Colonic mucosa (tissue), 4 donors: ENCODE measurements around the gene TRIM51. TPM values are rescaled to one million over a fixed set of nuclear protein-coding genes. Genes with fewer than 3 reads are reported as not detected.

Experiments used
- DNase-seq: peaks from one replicate; pipeline ENCODE4 v3.0.0-alpha.2; 2020
- H3K27ac ChIP-seq: fragments of 200-600 bp; one replicate; pipeline ENCODE4 v1.8.0; 2021
- H3K27me3 ChIP-seq: fragments of 200-600 bp; one replicate; pipeline ENCODE4 v1.8.0; 2021
- H3K36me3 ChIP-seq: fragments of 200-600 bp; one replicate; pipeline ENCODE4 v1.8.0; 2021
- H3K4me1 ChIP-seq: fragments of 200-600 bp; one replicate; pipeline ENCODE4 v1.8.0; 2021; ENCODE audit warnings: mild to moderate bottlenecking
- H3K4me3 ChIP-seq: fragments of 200-600 bp; one replicate; pipeline ENCODE4 v1.8.0; 2021
- H3K9ac ChIP-seq, 2 donors: one replicate each; pipeline ENCODE4 v1.7.0; 2013; ENCODE audit warnings: control low read depth in 2 of 2, low read depth in 2 of 2, low read length in 2 of 2
- H3K9me3 ChIP-seq: fragments of 200-600 bp; one replicate; pipeline ENCODE4 v1.8.0; 2021
- intact Hi-C: fragments of 100-400 bp; cut with DNase I; formaldehyde crosslinking; loops from one replicate; pipeline ENCODE4 v1.14.1; 2022
- total RNA-seq, 2 donors: library from RNA; stranded (reverse); fragmentation: NEBNext Ultra II Directional in 1 of 2; extraction: Animal tissue kit (Norgen Biotek cat#: 25700) in 1 of 2; gene quantifications; one replicate each; pipeline ENCODE4 v1.2.1, GENCODE V29; 2021
- TF ChIP-seq, protein P1 (sequence below): fragments of 200-600 bp; IDR thresholded peaks from one replicate; pipeline ENCODE4 v1.8.0; 2022; ENCODE audit warnings: antibody characterized with exemption, mild to moderate bottlenecking
- donor health status: healthy.
- donor health status: DM: no; HTN: no; CAD: no.
- donor health status: DM: no; HTN: no; CAD: no.

TRIM51 gene
- total RNA-seq, 2 donors from 2014 or later: not detected

DNA sequence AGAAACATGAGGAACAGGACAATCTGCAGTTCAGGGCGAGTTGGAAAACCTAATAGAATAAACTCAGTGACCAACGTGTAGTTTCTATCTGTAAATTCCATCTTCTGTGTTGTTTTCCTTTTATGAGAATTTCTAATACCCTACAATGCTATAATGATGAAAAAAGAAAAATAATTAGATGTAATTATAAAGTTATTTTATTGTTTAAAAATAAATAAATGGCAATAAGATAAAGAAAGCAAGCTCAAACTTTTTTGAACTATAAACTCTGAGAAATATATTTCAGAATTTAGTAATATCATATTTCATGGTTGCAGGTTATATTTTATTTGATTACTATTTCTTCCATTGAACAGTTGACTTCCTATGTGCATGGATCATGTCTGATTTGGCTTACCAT is 53.2 kb downstream of the TRIM51 start, which contains the start of gene OR5I1:
OR5I1 (minus strand) TSS at position 101 of the 400 bp plus-strand sequence; CDS start at position 101, 0 bp downstream.
- TF ChIP-seq, protein P1, sequence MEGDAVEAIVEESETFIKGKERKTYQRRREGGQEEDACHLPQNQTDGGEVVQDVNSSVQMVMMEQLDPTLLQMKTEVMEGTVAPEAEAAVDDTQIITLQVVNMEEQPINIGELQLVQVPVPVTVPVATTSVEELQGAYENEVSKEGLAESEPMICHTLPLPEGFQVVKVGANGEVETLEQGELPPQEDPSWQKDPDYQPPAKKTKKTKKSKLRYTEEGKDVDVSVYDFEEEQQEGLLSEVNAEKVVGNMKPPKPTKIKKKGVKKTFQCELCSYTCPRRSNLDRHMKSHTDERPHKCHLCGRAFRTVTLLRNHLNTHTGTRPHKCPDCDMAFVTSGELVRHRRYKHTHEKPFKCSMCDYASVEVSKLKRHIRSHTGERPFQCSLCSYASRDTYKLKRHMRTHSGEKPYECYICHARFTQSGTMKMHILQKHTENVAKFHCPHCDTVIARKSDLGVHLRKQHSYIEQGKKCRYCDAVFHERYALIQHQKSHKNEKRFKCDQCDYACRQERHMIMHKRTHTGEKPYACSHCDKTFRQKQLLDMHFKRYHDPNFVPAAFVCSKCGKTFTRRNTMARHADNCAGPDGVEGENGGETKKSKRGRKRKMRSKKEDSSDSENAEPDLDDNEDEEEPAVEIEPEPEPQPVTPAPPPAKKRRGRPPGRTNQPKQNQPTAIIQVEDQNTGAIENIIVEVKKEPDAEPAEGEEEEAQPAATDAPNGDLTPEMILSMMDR: no peak
- no peaks in the 10 kb centered on the region for H3K27me3 ChIP-seq

More for the DNA sequence above, 53.2 kb downstream of the TRIM51 start, which contains the start of gene OR5I1:
- Histone ChIP-seq H3K9ac (no peak within 1 kb of the TSS), H3K27ac (no peak within 1 kb of the TSS), H3K4me3 (no peak within 1 kb of the TSS), H3K9me3 (no peaks in the 10 kb centered on the region), H3K4me1 (no peaks in the 10 kb centered on the region), H3K36me3 (no peaks in the 10 kb centered on the region)
- intact Hi-C loops: no loop called here
- no peak for DNase-seq

Other genes starting within 250 kb of the TRIM51 start
- gene OR4P4, start 248.2 kb upstream of the TRIM51 start, total RNA-seq: not detected
- not detected for gene OR4S2, start 235.0 kb upstream of the TRIM51 start, total RNA-seq
- not detected for gene OR4C6, start 221.1 kb upstream of the TRIM51 start, total RNA-seq
- not detected for gene OR5D13, start 109.9 kb upstream of the TRIM51 start, total RNA-seq
- gene OR5D14, start 87.7 kb upstream of the TRIM51 start, total RNA-seq: not detected
- not detected for gene OR5L1, start 71.9 kb upstream of the TRIM51 start, total RNA-seq
- gene OR5D18, start 63.7 kb upstream of the TRIM51 start, total RNA-seq: not detected
- gene OR5L2, start 56.1 kb upstream of the TRIM51 start, total RNA-seq: not detected
- gene OR5D16, start 44.5 kb upstream of the TRIM51 start, total RNA-seq: not detected
- gene OR5W2, start 31.3 kb downstream of the TRIM51 start, total RNA-seq: not detected
- not detected for gene OR5I1, start 53.1 kb downstream of the TRIM51 start, total RNA-seq
- gene OR10AG1, start 86.6 kb downstream of the TRIM51 start, total RNA-seq: not detected
- gene OR5F1, start 111.3 kb downstream of the TRIM51 start, total RNA-seq: not detected
- gene OR5AS1, start 144.4 kb downstream of the TRIM51 start, total RNA-seq: not detected
- gene OR8I2, start 210.0 kb downstream of the TRIM51 start, total RNA-seq: not detected
- not detected for gene OR8H2, start 220.4 kb downstream of the TRIM51 start, total RNA-seq
- gene OR8H3, start 239.1 kb downstream of the TRIM51 start, total RNA-seq: not detected